Mesenchymal stem cell (in vitro differentiated cells and primary cell): ENCODE results near the gene CAPN12.

ENCODE experiments used
- DNase-seq: peaks from one replicate; pipeline ENCODE4 v3.0.0-alpha.2; 2013
- H2AFZ ChIP-seq: one replicate; pipeline ENCODE4 v1.6.1; 2013; ENCODE audit warnings: low read depth, mild to moderate bottlenecking, control low read depth, inconsistent platforms, low read length, moderate library complexity
- H2AK5ac ChIP-seq: 2 replicates; pipeline ENCODE4 v1.6.1; 2013; ENCODE audit warnings: low read length, moderate library complexity, mild to moderate bottlenecking, inconsistent platforms; ENCODE audit not compliant: severe bottlenecking
- H2BK120ac ChIP-seq: one replicate; pipeline ENCODE4 v1.6.1; 2013; ENCODE audit warnings: low read depth, mild to moderate bottlenecking, inconsistent platforms, low read length, moderate library complexity
- H2BK12ac ChIP-seq, 2 experiments: one replicate each; pipeline ENCODE4 v1.6.1; 2013; ENCODE audit warnings: inconsistent platforms in 2 of 2, low read length in 2 of 2, mild to moderate bottlenecking in 2 of 2, moderate library complexity in 2 of 2, control low read depth in 1 of 2
- H2BK15ac ChIP-seq: one replicate; pipeline ENCODE4 v1.6.1; 2013; ENCODE audit warnings: mild to moderate bottlenecking, low read depth, inconsistent platforms; ENCODE audit not compliant: poor library complexity, severe bottlenecking
- H2BK5ac ChIP-seq: 2 replicates; pipeline ENCODE4 v1.6.1; 2013; ENCODE audit warnings: low read depth, mild to moderate bottlenecking, low read length, control low read depth, inconsistent platforms; ENCODE audit not compliant: poor library complexity, severe bottlenecking
- H3K14ac ChIP-seq, 2 experiments: one replicate each; pipeline ENCODE4 v1.6.1; 2013; ENCODE audit warnings: inconsistent platforms in 2 of 2, low read length in 2 of 2, control low read depth in 1 of 2, mild to moderate bottlenecking in 1 of 2, moderate library complexity in 1 of 2
- H3K18ac ChIP-seq, 2 experiments: one replicate each; pipeline ENCODE4 v1.6.1; 2013; ENCODE audit warnings: inconsistent platforms in 2 of 2, low read length in 2 of 2, control low read depth in 1 of 2, low read depth in 1 of 2, mild to moderate bottlenecking in 1 of 2
- H3K23ac ChIP-seq, 2 experiments: one replicate each; pipeline ENCODE4 v1.6.1; 2013; ENCODE audit warnings: inconsistent platforms in 2 of 2, low read length in 2 of 2, mild to moderate bottlenecking in 2 of 2, moderate library complexity in 2 of 2, control low read depth in 1 of 2
- H3K27ac ChIP-seq: 2 replicates; pipeline ENCODE4 v1.5.1; 2013; ENCODE audit warnings: mild to moderate bottlenecking, moderate library complexity, low read length, control low read depth, inconsistent platforms; ENCODE audit not compliant: poor library complexity, severe bottlenecking
- H3K27me3 ChIP-seq, 2 experiments: 2 replicates each; pipeline versions ENCODE4 v1.6.1 to v1.7.0; 2013; ENCODE audit warnings: low read length in 2 of 2, mild to moderate bottlenecking in 2 of 2, moderate library complexity in 2 of 2, control low read depth in 1 of 2, inconsistent platforms in 1 of 2; ENCODE audit not compliant: control insufficient read depth in 1 of 2, insufficient read depth in 1 of 2
- H3K36me3 ChIP-seq, 2 experiments: 2 replicates each; pipeline versions ENCODE4 v1.6.1 to v1.7.0; 2013; ENCODE audit warnings: low read length in 2 of 2, control low read depth in 1 of 2, inconsistent platforms in 1 of 2, low read depth in 1 of 2, mild to moderate bottlenecking in 1 of 2; ENCODE audit not compliant: insufficient read depth in 2 of 2, control insufficient read depth in 1 of 2
- H3K4ac ChIP-seq, 2 experiments: one replicate each; pipeline ENCODE4 v1.6.1; 2013; ENCODE audit warnings: inconsistent platforms in 2 of 2, low read length in 2 of 2, mild to moderate bottlenecking in 2 of 2, moderate library complexity in 2 of 2, control low read depth in 1 of 2, low read depth in 1 of 2
- H3K4me1 ChIP-seq: 2 replicates; pipeline ENCODE4 v1.6.1; 2013; ENCODE audit warnings: low read depth, low read length, control low read depth; ENCODE audit not compliant: control insufficient read depth, insufficient read depth
- H3K4me2 ChIP-seq: 2 replicates; pipeline ENCODE4 v1.6.1; 2013; ENCODE audit warnings: low read length, mild to moderate bottlenecking, inconsistent platforms; ENCODE audit not compliant: poor library complexity, severe bottlenecking
- H3K4me3 ChIP-seq, 2 experiments: 2 replicates each; pipeline versions ENCODE4 v1.5.1 to v1.7.0; 2013; ENCODE audit warnings: low read length in 2 of 2, mild to moderate bottlenecking in 2 of 2, control low read depth in 1 of 2, low read depth in 1 of 2; ENCODE audit not compliant: insufficient read depth in 1 of 2
- H3K79me1 ChIP-seq: replicated peaks from 2 replicates; pipeline ENCODE4 v1.6.1; 2013; ENCODE audit warnings: mild to moderate bottlenecking, control low read depth, low read length, inconsistent platforms; ENCODE audit not compliant: poor library complexity, severe bottlenecking
- H3K9ac ChIP-seq: 2 replicates; pipeline ENCODE4 v1.7.0; 2013; ENCODE audit warnings: mild to moderate bottlenecking, low read length, moderate library complexity
- H3K9me3 ChIP-seq: 2 replicates; pipeline ENCODE4 v1.7.0; 2013; ENCODE audit warnings: mild to moderate bottlenecking, low read length; ENCODE audit not compliant: control insufficient read depth
- H4K8ac ChIP-seq: one replicate; pipeline ENCODE4 v1.6.1; 2013; ENCODE audit warnings: inconsistent platforms, mild to moderate bottlenecking, low read length, moderate library complexity
- H4K91ac ChIP-seq: one replicate; pipeline ENCODE4 v1.6.1; 2013; ENCODE audit warnings: mild to moderate bottlenecking, low read length, inconsistent platforms
- WGBS: methylation state at CpG from one replicate; pipeline ENCODE4 v1.1.7; 2013; ENCODE audit warnings: mixed read lengths; 5-methylcytosine and 5-hydroxymethylcytosine counted together

Gene CAPN12

DNA sequence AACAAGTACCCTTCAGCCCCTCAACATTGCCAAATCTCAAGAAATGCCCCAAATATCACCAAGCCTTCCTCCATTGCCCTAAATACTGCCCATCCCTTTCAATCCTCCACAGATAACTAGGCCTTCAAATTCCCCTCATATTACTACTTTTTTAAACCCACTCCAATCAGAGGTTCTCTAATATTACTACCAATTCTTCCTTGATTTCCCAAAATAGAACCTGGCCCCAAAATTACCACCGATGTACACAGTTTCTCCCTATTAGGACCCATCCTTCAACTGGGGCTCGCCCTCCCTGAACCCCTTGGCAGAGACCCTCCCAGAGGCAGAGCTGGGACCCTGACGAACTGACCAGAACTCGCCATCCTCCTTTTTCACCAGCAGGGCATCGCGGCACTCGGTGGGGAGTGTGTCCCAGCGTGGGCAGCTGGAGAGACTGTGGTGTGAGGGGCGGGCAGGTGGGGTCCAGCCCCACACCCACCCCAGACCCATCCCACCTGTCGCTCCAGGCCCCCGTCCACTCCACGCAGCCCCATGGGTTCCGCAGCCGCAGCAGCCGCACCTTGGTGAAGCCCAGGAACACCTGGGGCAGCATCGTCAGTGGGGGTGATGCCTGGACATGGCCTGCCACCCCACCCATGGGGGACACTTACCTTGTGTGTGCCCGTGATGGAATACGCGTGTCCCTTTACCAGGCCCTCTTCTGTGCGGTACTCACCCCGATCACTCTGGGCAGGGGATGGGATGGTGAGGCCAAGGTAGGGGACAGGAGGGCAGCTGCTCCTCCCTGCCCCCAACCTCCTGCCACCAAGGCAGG lies 6.1 kb downstream of the CAPN12 start:
- H3K9me3 ChIP-seq = no peaks in the 10 kb centered on the region

DNA sequence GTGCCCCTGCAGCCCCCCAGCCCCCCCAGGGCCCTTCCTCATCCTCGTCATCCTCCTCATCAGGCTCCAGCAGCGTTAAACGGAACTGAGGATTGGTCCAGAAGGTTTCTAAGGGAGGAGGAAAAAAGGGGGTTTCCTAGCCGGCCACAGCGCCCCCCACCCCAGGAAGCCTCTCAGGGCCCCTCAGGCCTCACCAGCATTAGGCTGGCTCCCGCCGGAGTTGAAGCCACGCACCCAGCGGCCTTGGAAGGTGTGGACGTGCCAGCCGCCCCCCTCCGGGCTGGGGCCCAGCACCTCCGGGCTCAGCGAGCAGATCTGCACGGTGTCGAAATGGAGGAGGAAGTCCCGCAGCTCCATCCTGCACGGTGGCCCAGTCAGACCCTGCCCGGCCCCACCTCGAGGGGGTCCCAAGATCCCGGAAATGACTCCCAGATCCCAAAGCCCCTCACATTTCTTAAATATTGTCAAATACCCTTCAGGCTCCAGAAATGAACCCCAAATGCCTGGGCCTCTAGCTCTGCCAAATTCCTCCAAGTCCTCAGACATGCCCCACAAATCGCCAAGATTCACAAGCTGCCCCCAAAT lies 6.9 kb downstream of the CAPN12 start:
- H4K91ac ChIP-seq = no peak overlapping the region
- no peak overlapping the region for H2BK12ac ChIP-seq
- DNase-seq = no peak
- H3K9ac ChIP-seq = no peak overlapping the region
- peaks cover 0 to 16% of the 10 kb centered on the region in 2 experiments for H3K27me3 ChIP-seq
- peaks cover 39% of the 10 kb centered on the region for H3K4me1 ChIP-seq
- no peak overlapping the region for H3K14ac ChIP-seq
- H3K27ac ChIP-seq = no peak overlapping the region
- H2BK120ac ChIP-seq = no peak overlapping the region
- no peak overlapping the region for H4K8ac ChIP-seq
- no peak overlapping the region for H3K18ac ChIP-seq
- no peak overlapping the region for H3K4ac ChIP-seq
- no peaks in the 10 kb centered on the region for H3K79me1 ChIP-seq
- 82% methylated on average over 21 of the region's 22 CpGs for WGBS
- H3K23ac ChIP-seq = no peak overlapping the region
- H2AK5ac ChIP-seq = no peak overlapping the region
- no peak overlapping the region for H2BK5ac ChIP-seq
- H3K36me3 ChIP-seq = peaks cover 0 to 15% of the 10 kb centered on the region in 2 experiments
- H2AFZ ChIP-seq = no peak overlapping the region
- no peak overlapping the region for H3K4me2 ChIP-seq
- no peak overlapping the region for H3K4me3 ChIP-seq
- H2BK15ac ChIP-seq = no peak overlapping the region
- no peaks in the 10 kb centered on the region for H3K9me3 ChIP-seq

More for the DNA sequence above, 6.1 kb downstream of the CAPN12 start:
- H3K14ac ChIP-seq = no peak overlapping the region
- no peak overlapping the region for H4K8ac ChIP-seq
- H2BK5ac ChIP-seq = no peak overlapping the region
- no peak overlapping the region for H3K4me2 ChIP-seq
- no peak overlapping the region for H4K91ac ChIP-seq
- no peak overlapping the region for H3K18ac ChIP-seq
- no peak overlapping the region for H2BK12ac ChIP-seq
- H2BK120ac ChIP-seq = no peak overlapping the region
- H3K36me3 ChIP-seq = peaks cover 0 to 8% of the 10 kb centered on the region in 2 experiments
- H2BK15ac ChIP-seq = no peak overlapping the region
- no peak overlapping the region for H3K27ac ChIP-seq
- DNase-seq = no peak
- no peaks in the 10 kb centered on the region for H3K79me1 ChIP-seq
- H3K23ac ChIP-seq = no peak overlapping the region
- H3K4me3 ChIP-seq = no peak overlapping the region
- no peak overlapping the region for H3K4ac ChIP-seq
- no peak overlapping the region for H2AK5ac ChIP-seq
- H3K4me1 ChIP-seq = peaks cover 34% of the 10 kb centered on the region
- no peak overlapping the region for H3K9ac ChIP-seq
- WGBS = 95% methylated on average over 21 of the region's 21 CpGs
- H2AFZ ChIP-seq = no peak overlapping the region
- H3K27me3 ChIP-seq = peaks cover 0 to 16% of the 10 kb centered on the region in 2 experiments

DNA sequence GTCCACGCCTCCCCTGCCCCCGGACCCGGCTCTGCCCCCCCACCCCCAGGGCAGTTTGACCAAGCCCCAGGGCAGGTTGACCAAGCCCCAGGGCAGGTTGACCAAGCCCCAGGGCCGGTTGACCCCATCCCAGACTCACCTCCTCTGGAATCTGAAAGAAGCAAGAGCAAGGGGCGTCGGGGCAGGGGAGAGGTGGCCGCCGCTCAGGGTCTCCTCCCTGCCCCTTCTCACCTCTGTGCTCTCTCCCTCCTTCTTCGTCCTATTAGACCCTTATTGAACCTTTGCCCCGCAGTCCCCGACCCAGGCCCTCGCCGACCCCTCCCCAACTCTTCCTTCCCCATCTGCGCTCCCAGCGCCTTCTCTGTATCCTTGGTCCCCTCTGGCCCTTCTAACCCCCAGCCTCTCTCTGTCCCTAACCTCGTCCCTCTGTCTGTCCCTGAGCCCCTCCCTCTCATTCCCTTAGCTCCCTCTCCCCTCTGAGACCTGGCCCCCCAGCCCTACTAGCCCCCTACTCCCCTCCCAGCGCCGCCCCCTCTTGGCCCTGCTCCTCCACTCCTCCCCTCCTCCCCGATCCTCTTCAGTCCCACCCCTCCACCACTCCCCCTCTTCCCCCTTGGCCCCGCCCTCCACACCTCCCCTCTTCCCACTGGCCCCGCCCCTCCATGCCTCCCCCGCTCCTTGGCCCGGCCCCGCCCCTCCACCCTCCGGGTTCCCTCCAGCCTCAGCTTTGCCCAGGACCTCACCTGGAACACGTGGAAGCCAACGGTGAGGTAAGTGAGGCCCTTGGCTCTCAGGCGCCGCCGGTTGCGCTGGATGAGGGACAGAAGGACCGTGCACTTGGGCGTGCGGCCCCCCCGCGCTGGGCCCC lies 7.6 kb downstream of the CAPN12 start:
- no peak overlapping the region for H4K8ac ChIP-seq
- H3K14ac ChIP-seq = no peak overlapping the region
- H2AFZ ChIP-seq = no peak overlapping the region
- peak overlapping the region; percentile 64 for H4K91ac ChIP-seq
- H3K4me3 ChIP-seq = peak overlapping the region in 1 of 2 experiments; percentile 59
- H3K9me3 ChIP-seq = no peaks in the 10 kb centered on the region
- no peak overlapping the region for H3K23ac ChIP-seq
- no peak overlapping the region for H3K27ac ChIP-seq
- H3K9ac ChIP-seq = no peak overlapping the region
- peaks cover 42% of the 10 kb centered on the region for H3K4me1 ChIP-seq
- peaks cover 0 to 16% of the 10 kb centered on the region in 2 experiments for H3K27me3 ChIP-seq
- H2AK5ac ChIP-seq = no peak overlapping the region
- H2BK12ac ChIP-seq = peak overlapping the region in 1 of 2 experiments; percentile 61
- peak overlapping the region; percentile 54 for H3K4me2 ChIP-seq
- H2BK15ac ChIP-seq = no peak overlapping the region
- 11% methylated on average over 29 of the region's 36 CpGs for WGBS
- peaks cover 4 to 22% of the 10 kb centered on the region in 2 experiments for H3K36me3 ChIP-seq
- H3K79me1 ChIP-seq = no peaks in the 10 kb centered on the region
- H2BK120ac ChIP-seq = no peak overlapping the region
- no peak overlapping the region for H2BK5ac ChIP-seq
- peak overlapping the region in 1 of 2 experiments; percentile 89 for H3K18ac ChIP-seq
- peak overlapping the region in 1 of 2 experiments; percentile 54 for H3K4ac ChIP-seq
- peak; percentile 31 for DNase-seq
